CD4-positive, alpha-beta T cell treated with Interleukin-10 for 1 hour (primary cell): ENCODE results near the gene KCP.
"Not testable (repeated sequence)": the region's sequence is repeated elsewhere in the genome, so short reads cannot be mapped to it uniquely, and the experiment has no call there.

Experiments
- DNase-seq: peaks from one replicate; pipeline ENCODE4 v3.0.0-alpha.2; 2020

Gene KCP

DNA sequence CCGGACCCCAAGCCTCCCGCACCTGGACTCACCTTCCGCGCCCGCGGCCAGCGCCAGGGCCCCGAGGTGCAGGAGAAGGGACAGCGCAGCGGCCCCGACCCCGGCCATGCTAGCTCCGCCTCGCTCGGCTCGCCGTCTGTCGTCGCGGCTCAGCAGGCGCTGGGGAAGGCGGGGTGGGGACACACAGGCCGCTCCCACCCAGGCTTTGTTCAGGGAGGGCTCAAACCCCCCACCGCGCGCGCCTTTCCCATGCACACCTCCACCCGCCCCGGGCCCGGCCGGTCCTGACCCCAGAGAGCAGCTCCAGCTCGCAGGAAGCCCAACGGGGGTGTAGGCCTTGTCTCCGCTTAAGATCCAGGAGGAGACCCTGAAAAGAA, at the start of gene KCP:
Gene KCP, minus strand, starts transcription at position 141 of the 377 bp plus-strand sequence. Its CDS starts 33 bp downstream, at position 108.
- no peak for DNase-seq

DNA sequence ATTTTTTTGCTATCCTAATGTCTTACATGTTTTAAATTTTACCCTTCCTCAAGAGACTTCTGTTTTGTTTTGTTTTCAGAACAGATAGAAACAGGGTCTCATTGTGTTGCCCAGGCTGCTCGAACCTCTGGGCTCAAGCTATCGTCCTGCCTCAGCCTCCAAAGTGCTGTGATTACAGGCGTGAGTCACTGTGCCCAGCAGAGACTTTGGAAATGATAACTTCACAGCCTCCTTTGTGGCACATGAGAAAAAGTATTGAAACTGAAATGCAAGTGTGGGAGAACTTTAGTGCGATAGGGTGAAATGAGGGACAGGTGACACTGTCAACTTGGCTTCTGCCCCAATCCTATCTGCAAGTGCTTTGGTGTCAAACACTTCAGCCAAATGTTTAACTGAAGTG, 48.8 kb upstream of the KCP start:
- DNase-seq = no peak

DNA sequence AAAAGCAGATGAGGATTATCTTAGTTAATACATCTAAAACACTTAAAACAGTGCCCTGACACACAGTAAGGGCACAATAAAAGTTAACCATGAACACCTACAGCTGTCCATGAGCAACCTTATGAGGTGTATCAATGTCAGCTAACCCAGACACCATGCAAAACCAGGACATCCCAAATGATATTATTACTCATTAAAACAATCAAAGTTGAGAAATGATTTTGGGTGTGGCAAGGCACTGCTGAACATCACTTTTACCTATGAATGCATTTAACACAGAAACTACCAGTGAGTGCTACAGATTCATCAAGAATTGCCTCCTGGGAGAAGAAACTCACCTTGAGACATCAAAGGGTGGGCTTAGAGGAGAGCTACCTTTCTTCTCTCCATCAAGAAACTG, 45.5 kb upstream of the KCP start:
- DNase-seq = no peak

GRCh38 chr7:128954830-128955802, 44.6 kb upstream of the KCP start:
- no peak for DNase-seq

DNA sequence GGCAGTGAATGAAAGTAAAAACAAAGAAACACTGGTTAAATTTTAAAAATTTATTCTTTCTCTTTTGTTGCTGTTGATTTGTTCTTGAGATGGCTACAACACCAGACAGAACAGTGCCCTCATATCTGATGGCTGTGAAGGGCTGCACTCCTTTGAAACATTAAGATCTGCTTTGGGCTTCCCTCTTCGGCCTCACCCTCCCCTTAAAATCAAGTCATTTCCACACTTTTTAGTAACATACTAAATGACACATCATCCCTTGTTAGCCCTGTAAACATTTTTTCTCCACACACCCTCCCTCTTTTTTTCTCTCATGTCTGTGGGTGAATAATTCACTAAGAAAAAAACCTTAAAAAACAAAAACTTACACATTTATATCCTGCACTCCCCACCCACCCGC, 43.6 kb upstream of the KCP start:
- DNase-seq = no peak

DNA sequence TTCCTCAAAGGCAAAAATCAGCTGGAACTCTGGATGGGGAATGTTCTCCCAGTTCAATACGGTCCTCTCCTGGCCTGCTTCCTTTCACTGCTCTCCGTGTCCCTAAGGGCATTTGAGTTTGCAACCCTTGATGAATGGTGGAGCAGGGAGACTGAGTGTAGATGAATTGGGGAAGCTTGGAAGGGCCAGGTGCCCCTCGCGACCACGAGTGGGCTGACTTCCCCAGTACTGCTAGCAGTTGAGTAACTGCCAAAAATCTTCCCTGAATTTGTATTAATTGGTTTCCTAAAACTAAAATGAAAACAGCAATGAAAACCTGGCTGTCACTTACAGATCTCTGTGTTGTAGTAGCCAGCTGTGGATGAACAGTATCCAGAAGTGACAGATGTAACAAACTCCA, 40.8 kb upstream of the KCP start:
- no peak for DNase-seq

GRCh38 chr7:128948976-128949760, 38.7 kb upstream of the KCP start:
- DNase-seq = no peak

DNA sequence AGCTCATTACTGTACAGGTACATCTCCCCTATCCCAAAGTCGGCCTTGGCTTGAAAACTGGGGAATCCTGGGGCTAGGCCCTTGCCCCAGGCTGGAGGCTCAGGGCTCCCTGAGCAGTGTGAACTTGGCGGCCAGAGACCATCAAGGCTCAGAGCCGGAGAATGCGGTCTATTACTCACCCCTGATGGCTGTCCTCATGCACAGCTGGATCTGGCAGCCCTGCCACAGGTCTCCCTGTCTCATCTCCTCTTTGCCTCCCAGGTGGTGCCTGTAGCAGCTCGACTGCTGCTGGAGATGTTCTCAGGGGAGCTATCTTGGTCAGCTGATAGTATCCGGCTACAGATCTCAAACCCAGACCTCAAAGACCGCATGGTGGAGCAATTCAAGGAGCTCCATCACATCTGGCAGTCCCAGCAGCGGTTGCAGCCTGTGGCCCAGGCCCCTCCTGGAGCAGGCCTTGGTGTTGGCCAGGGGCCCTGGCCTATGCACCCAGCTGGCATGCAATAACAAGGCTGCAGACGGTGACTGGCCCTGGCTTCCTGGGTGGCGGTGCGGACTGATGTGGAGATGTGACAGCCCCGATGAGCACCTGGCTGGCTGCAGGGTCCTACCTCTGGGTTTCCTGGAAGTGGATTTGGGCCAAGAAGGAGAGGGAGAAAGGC, 37.9 kb upstream of the KCP start:
- no peak for DNase-seq

GRCh38 chr7:128947854-128948253, 37.3 kb upstream of the KCP start:
- no peak for DNase-seq

DNA sequence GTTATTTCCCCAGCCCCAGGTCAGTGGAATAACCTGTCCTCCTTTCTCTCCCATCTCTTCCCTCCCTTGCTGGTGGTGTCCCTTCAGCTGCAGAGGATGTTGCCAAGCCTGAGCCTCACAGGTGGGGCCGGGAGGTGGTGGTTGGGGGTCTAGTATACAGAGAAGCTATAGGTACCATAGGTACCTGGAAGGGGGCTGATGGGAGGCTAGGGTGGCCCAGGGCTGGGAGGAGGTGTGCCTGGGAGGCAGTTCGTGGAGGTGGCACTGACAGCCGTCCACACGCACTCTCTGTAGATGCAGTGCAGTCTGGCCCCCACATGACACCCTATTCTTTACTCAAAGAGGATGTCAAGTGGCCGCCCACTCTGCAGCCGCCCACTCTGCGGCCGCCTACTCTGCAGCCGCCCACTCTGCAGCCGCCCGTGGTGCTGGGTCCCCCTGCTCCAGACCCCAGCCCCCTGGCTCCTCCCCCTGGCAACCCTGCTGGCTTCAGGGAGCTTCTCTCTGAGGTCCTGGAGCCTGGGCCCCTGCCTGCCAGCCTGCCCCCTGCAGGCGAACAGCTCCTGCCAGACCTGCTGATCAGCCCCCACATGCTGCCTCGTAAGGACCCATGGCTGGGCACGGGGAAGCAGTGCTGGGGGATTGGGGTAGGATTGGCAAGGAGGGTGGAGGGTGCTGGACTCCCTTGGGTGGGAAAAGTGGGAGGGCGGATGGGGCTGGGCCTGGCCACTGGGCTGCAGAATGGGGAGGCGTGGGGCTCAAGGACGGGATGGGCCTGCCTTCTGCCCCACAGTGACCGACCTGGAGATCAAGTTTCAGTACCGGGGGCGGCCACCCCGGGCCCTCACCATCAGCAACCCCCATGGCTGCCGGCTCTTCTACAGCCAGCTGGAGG, 36.7 kb upstream of the KCP start:
- no peak for DNase-seq

DNA sequence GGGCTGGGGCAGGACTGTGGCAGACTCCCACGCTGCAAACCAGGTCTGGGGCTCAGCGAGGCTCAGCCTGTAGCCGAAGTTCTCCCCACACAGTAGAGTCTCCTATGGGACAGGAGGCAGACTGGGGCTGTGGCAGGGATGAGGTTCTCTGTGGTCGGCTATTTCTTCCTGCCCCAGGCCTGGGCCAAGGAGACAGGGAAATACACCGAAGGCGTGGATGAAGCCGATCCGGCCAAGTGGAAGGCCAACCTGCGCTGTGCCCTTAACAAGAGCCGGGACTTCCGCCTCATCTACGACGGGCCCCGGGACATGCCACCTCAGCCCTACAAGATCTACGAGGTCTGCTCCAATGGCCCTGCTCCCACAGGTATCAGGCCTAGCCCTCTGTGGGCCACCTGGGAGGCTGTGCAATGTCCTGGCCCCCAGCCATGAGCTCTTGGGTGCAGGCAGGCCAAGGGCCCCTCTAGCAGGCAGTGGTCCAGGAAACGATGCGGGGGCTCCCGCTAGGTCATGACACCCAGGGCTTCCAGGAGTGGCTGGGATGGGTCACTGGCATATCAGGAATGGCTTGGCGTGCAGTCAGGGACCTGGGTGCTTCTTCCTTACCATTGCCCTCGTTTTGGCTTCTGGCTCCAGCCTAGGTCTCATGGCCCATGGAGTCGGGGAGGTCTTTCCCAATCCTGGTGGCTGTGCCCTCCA, 35.3 kb upstream of the KCP start:
- no peak for DNase-seq

DNA sequence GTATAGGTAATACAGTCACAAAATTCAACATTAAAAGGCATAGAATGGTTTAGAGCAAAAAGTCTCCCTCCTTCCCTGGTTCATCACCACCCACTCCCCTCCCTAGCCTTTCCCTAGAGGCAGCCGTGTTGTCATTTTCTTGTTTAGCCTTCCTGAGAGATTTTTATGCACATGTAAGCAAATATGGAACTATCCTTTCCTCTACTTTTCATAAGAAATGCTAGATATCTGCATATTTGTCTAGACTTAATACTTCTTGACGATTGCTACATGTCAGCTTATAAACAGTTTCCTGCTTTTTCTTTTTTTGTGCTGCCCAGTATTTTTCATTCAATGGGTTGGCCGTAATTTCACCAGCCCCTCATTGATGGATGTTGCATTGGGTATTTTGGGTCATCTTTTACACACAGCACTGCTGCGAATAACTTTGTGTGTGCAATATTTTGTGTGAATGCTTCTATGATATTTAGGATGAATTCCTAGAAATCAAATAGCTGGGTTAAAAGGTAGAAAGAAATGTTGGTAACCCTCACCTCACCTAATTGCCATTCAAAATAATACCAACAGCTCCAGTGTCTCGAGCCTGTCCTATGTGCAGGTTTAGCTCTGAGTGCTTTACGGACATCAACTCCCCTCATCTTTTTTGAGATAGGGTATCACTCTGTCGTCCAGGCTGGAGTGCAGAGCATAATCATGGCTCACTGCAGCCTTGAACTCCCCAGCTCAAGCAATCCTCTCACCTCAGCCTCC, 34.2 kb upstream of the KCP start:
- no peak for DNase-seq

- DNase-seq = not testable (repeated sequence)
Measured at GRCh38 chr7:128943251-128943650, 32.7 kb upstream of the KCP start.

DNA sequence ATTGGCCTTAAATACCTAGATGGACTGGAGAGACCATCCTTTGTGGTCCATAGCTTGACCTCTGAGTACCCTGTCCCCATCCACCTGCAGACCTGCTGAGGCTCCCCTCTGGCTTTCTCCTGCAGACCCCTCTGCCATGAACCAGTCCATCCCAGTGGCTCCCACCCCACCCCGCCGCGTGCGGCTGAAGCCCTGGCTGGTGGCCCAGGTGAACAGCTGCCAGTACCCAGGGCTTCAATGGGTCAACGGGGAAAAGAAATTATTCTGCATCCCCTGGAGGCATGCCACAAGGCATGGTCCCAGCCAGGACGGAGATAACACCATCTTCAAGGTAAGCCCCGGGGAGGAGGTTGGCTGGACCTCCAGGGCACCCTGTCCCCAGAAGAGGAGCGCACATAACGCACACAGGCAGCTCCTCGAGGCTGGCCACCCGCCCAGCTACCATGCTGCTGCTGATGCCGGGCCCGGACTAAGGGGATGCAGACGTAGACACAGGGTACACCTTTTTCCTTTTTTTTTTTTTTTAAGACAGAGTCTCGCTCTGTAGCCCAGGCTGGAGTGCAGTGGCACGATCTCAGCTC, 31.5 kb upstream of the KCP start:
- DNase-seq = no peak

DNA sequence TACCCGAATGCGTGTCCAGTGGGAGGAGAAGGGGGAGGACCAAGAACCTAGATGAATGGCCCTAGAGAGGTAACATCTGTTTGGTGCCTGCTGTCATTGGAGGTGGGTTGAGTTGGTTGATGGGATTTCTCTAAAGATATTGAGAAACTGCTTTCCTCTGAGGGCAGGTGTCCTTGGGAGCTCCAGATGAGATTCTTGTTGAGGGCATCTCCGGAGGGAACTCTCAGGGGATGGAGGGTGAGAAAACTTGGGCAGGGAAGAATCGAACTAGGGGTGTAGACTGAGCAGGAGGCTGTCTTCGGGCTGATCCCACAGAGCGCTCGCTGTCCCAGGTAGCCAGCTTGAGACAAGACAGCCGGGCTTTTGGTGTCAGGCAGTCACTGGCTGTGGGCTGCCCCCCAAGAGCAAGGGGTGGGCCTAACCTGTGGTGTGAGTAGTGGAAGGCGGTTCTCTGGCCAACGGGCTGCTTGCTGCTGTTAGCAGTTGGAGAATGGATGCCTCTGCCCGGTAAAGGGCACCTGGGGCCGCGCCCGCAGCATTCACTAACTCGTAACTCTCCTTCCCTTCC, 30.9 kb upstream of the KCP start:
- no peak for DNase-seq

GRCh38 chr7:128940494-128941322, 30.2 kb upstream of the KCP start:
- DNase-seq = no peak

- DNase-seq = no peak
Measured at GRCh38 chr7:128939861-128940410, 29.4 kb upstream of the KCP start.

DNA sequence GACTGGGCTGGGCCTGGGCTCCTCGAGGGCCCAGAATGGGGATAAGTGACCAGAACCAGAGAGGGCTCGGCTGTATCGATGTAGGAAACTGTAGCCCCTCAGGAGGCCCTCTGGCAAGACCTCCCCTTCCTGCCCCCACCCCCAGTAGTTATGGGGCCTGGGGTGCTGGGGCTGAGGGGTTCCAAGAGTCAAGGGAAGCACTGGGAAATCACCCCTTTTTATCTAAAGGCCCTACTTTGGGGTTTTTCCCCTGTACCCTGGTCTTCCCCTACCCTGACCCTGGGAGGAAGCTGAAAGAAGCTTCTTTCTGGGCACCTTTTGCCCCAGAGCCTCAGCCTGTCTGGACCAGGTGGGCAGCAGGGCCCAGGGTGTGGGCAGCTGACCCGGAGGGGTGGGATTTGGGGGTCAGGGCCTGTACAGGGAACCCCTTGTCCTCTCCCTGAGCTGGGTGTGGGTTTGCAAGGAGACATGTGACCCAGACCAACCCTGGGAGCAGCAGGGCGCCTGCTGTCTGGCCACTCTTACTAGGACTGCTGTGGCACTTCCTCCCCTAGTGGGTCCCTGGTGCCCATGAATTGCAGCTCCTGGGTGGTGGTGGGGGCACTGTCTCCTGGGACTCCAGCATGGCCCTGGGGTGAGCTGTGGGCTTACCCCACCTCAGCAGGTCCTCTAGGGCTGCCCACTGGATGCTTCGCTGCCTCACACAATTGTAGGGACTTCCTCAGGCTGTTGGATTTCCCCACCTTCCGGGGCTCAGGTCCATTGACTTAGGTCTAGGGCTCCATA, 28.8 kb upstream of the KCP start:
- peak; percentile 31 for DNase-seq
